IMR-90 (cell line): ENCODE results near the gene GRIA3. TPM values are rescaled to one million over a fixed set of nuclear protein-coding genes. Genes with fewer than 3 reads are reported as not detected.

Source experiments
- ATAC-seq: fragments of 200-7000 bp; cut with Tn5 transposase; 2 replicates; pipeline ENCODE4 v1.9.1; 2020; ENCODE audit warnings: low read depth, mild to moderate bottlenecking, moderate library complexity
- BruUV-seq: library from RNA; stranded (reverse); fragments of 400-500 nt; replicated peaks from 2 replicates; lab custom pipeline; 2021; lab: Mats Ljungman, UMichigan
- CTCF ChIA-PET: fragments of 300-600 bp; formaldehyde crosslinking; extraction: SDS; loops from one replicate; lab custom pipeline; 2021; ENCODE audit warnings: antibody characterized with exemption; lab: Yijun Ruan, JAX
- POLR2A ChIA-PET: fragments of 300-600 bp; sonication (Branson Sonifier 250); formaldehyde crosslinking; loops from one replicate; lab custom pipeline; 2022; ENCODE audit warnings: antibody characterized with exemption; ENCODE audit not compliant: unreplicated experiment; lab: Charles Lee
- DNase-seq: peaks from one replicate; pipeline ENCODE4 v3.0.0; 2013
- H2AFZ ChIP-seq: replicated peaks from 2 replicates; pipeline ENCODE3; 2013; ENCODE audit warnings: low read length, mild to moderate bottlenecking; ENCODE audit not compliant: poor library complexity
- H2AK5ac ChIP-seq: 2 replicates; pipeline ENCODE4 v1.6.1; 2013; ENCODE audit warnings: low read depth, low read length, inconsistent platforms
- H2AK9ac ChIP-seq: replicated peaks from 2 replicates; pipeline ENCODE3; 2013; ENCODE audit warnings: mild to moderate bottlenecking, low read depth, low read length, moderate library complexity; ENCODE audit not compliant: poor library complexity
- H2BK120ac ChIP-seq: 2 replicates; pipeline ENCODE4 v1.6.1; 2013; ENCODE audit warnings: low read depth, low read length, inconsistent platforms
- H2BK15ac ChIP-seq: 3 replicates; pipeline ENCODE4 v1.6.1; 2013; ENCODE audit warnings: low read depth, low read length, inconsistent platforms
- H2BK20ac ChIP-seq: 2 replicates; pipeline ENCODE4 v1.6.1; 2013; ENCODE audit warnings: low read depth, mild to moderate bottlenecking, inconsistent platforms, low read length, moderate library complexity
- H2BK5ac ChIP-seq: 2 replicates; pipeline ENCODE4 v1.6.1; 2013; ENCODE audit warnings: mild to moderate bottlenecking, low read depth, low read length, inconsistent platforms; ENCODE audit not compliant: poor library complexity, severe bottlenecking
- H3K14ac ChIP-seq: replicated peaks from 2 replicates; pipeline ENCODE4 v1.6.1; 2013; ENCODE audit warnings: low read depth, low read length, inconsistent platforms
- H3K18ac ChIP-seq: 2 replicates; pipeline ENCODE4 v1.6.1; 2013; ENCODE audit warnings: low read depth, low read length, control low read depth
- H3K23ac ChIP-seq: 2 replicates; pipeline ENCODE4 v1.6.1; 2013; ENCODE audit warnings: low read depth, low read length, inconsistent platforms
- H3K27ac ChIP-seq: 2 replicates; pipeline ENCODE4 v1.5.1; 2013; ENCODE audit warnings: mild to moderate bottlenecking, control low read depth, low read length; ENCODE audit not compliant: insufficient read depth
- H3K27me3 ChIP-seq: 2 replicates; pipeline ENCODE4 v1.6.1; 2013; ENCODE audit warnings: low read length; ENCODE audit not compliant: control insufficient read depth, insufficient read depth
- H3K36me3 ChIP-seq: 2 replicates; pipeline ENCODE4 v1.6.1; 2013; ENCODE audit warnings: low read length, mixed read lengths; ENCODE audit not compliant: control insufficient read depth, insufficient read depth
- H3K4ac ChIP-seq: 2 replicates; pipeline ENCODE4 v1.6.1; 2013; ENCODE audit warnings: low read depth, low read length, inconsistent platforms
- H3K4me1 ChIP-seq: 2 replicates; pipeline ENCODE4 v1.6.1; 2013; ENCODE audit warnings: low read length, mixed read lengths; ENCODE audit not compliant: control insufficient read depth, insufficient read depth
- H3K4me2 ChIP-seq: 2 replicates; pipeline ENCODE4 v1.6.1; 2013; ENCODE audit warnings: low read depth, mild to moderate bottlenecking, control low read depth, low read length, moderate library complexity
- H3K4me3 ChIP-seq: 2 replicates; pipeline ENCODE4 v1.5.1; 2013; ENCODE audit warnings: low read depth, mild to moderate bottlenecking, control low read depth, low read length, moderate library complexity; ENCODE audit not compliant: insufficient read depth
- H3K56ac ChIP-seq: 2 replicates; pipeline ENCODE4 v1.6.1; 2013; ENCODE audit warnings: low read length, inconsistent platforms; ENCODE audit not compliant: insufficient read depth; ENCODE audit errors: extremely low read depth
- H3K79me1 ChIP-seq, 2 experiments: 2 replicates each; pipeline ENCODE4 v1.6.1; 2013; ENCODE audit warnings: low read length in 2 of 2, inconsistent platforms in 1 of 2, low read depth in 1 of 2
- H3K9ac ChIP-seq: 2 replicates; pipeline ENCODE4 v1.6.1; 2013; ENCODE audit warnings: low read depth, low read length, control low read depth
- H3K9me1 ChIP-seq: 2 replicates; pipeline ENCODE4 v1.6.1; 2013; ENCODE audit warnings: low read length, inconsistent platforms; ENCODE audit not compliant: insufficient read depth
- H3K9me3 ChIP-seq: 2 replicates; pipeline ENCODE4 v1.6.1; 2013; ENCODE audit warnings: low read length; ENCODE audit not compliant: control insufficient read depth, insufficient read depth
- H4K20me1 ChIP-seq: 2 replicates; pipeline ENCODE4 v1.6.1; 2013; ENCODE audit warnings: low read length, inconsistent platforms; ENCODE audit not compliant: insufficient read depth
- H4K5ac ChIP-seq: 2 replicates; pipeline ENCODE4 v1.6.1; 2013; ENCODE audit warnings: mild to moderate bottlenecking, low read depth, low read length, control low read depth
- H4K8ac ChIP-seq, 2 experiments: 2 replicates each; pipeline ENCODE4 v1.6.1; 2013; ENCODE audit warnings: low read depth in 2 of 2, low read length in 2 of 2, control low read depth in 1 of 2, inconsistent platforms in 1 of 2
- H4K91ac ChIP-seq: 2 replicates; pipeline ENCODE4 v1.6.1; 2013; ENCODE audit warnings: low read depth, low read length, inconsistent platforms; ENCODE audit not compliant: insufficient read depth
- BHLHE40 ChIP-seq: fragments of 150-350 bp; IDR thresholded peaks from 2 replicates; pipeline ENCODE4 v1.6.1; 2016; ENCODE audit warnings: mild to moderate bottlenecking, low read depth, low read length
- CEBPB ChIP-seq: IDR thresholded peaks from 2 replicates; pipeline ENCODE4 v1.6.1; 2012; ENCODE audit warnings: low read depth, low read length, improper control_type of control experiment
- CHD1 ChIP-seq: IDR thresholded peaks from 2 replicates; pipeline ENCODE4 v1.6.1; 2012; ENCODE audit warnings: low read depth, low read length, improper control_type of control experiment
- MAFK ChIP-seq: IDR thresholded peaks from 2 replicates; pipeline ENCODE4 v1.6.1; 2012; ENCODE audit warnings: low read depth, low read length, improper control_type of control experiment
- MAZ ChIP-seq: IDR thresholded peaks from 2 replicates; pipeline ENCODE4 v1.6.1; 2012; ENCODE audit warnings: low read depth, mild to moderate bottlenecking, low read length, improper control_type of control experiment, moderate library complexity, borderline replicate concordance
- MXI1 ChIP-seq: IDR thresholded peaks from 2 replicates; pipeline ENCODE4 v1.6.1; 2012; ENCODE audit warnings: low read depth, mild to moderate bottlenecking, low read length, moderate library complexity, borderline replicate concordance
- NFE2L2 ChIP-seq: fragments of 150-350 bp; IDR thresholded peaks from 2 replicates; pipeline ENCODE4 v1.6.1; 2016; ENCODE audit warnings: low read depth, mild to moderate bottlenecking, low read length
- POLR2A ChIP-seq: IDR thresholded peaks from 2 replicates; pipeline ENCODE4 v1.6.1; 2012; ENCODE audit warnings: mild to moderate bottlenecking, low read depth, low read length
- RAD21 ChIP-seq: IDR thresholded peaks from 2 replicates; pipeline ENCODE4 v1.6.1; 2012; ENCODE audit warnings: low read length, improper control_type of control experiment
- RCOR1 ChIP-seq: IDR thresholded peaks from 2 replicates; pipeline ENCODE4 v1.6.1; 2012; ENCODE audit warnings: mild to moderate bottlenecking, low read length, improper control_type of control experiment; ENCODE audit not compliant: insufficient replicate concordance
- RFX5 ChIP-seq: IDR thresholded peaks from 2 replicates; pipeline ENCODE4 v1.8.0; 2012; ENCODE audit warnings: low read depth, mild to moderate bottlenecking, low read length, moderate library complexity
- WGBS, 2 experiments: methylation state at CpG; one replicate each; pipeline versions ENCODE4 v1.1.5 to v1.1.7; 2013; ENCODE audit warnings: missing lambda C conversion rate in 2 of 2; ENCODE audit not compliant: insufficient read length in 1 of 2; ENCODE audit errors: extremely low coverage in 2 of 2; 5-methylcytosine and 5-hydroxymethylcytosine counted together
- dilution Hi-C: fragments of 300-500 bp; cut with HindIII; formaldehyde crosslinking; loops from one replicate; pipeline ENCODE4 v1.14.3; 2018; ENCODE audit warnings: low sequenced_read_pairs; ENCODE audit not compliant: unreplicated experiment
- in situ Hi-C: fragments of 300-500 bp; cut with MboI; formaldehyde crosslinking; loops from 3 replicates; pipeline ENCODE4 v1.14.3; 2019; ENCODE audit warnings: low sequenced_read_pairs, inconsistent platforms, mixed read lengths
- intact Hi-C: fragments of 100-400 bp; cut with micrococcal nuclease; formaldehyde crosslinking; loops from 2 replicates; pipeline ENCODE4 v1.10.0; 2022
- polyA plus RNA-seq, 3 experiments: library from polyadenylated mRNA; depleted of rRNA; stranded (reverse); fragments of >200 nt; gene quantifications; 2 replicates each; pipeline ENCODE4 v1.2.3, GENCODE V29; 2012; ENCODE audit warnings: low replicate concordance in 1 of 3
- total RNA-seq: library from RNA; depleted of rRNA; stranded (reverse); fragments of >200 nt; gene quantifications from 2 replicates; pipeline ENCODE4 v1.2.3, GENCODE V29; 2012
- TF ChIP-seq, protein P1 (sequence below): fragments of 150-350 bp; IDR thresholded peaks from 2 replicates; pipeline ENCODE4 v1.6.1; 2017; ENCODE audit warnings: mild to moderate bottlenecking, antibody characterized with exemption, low read length, low read depth
- TF ChIP-seq, protein P2 (sequence below): conservative IDR thresholded peaks from 2 replicates; pipeline ENCODE4 v1.5.1; 2012; ENCODE audit warnings: mild to moderate bottlenecking, low read depth, low read length, improper control_type of control experiment

Gene GRIA3
- total and polyA plus RNA-seq, 2 of the 4 experiments (the other 2 are of a cell fraction) = not detected

DNA sequence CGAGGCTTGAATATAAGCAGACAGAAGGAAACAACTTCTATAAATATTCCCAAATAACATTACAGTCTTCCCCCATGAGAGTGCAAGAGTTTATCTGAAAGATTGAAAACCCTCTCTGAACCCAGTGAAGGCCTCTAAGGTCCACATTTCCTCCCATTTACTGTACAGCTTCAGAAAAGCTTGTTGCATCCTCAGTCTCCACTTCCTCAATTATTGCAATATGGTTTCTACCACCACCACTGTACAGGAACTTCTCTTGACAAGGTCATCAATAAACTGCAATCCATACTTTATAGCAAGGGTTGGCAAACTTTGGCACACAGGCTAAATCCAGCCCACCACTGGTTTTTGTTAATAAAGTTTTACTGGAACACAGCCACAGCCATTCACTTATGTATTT is 309.8 kb downstream of the GRIA3 start:
- no peak overlapping the region for H3K56ac ChIP-seq
- ATAC-seq (no peak), DNase-seq (no peak)
- H3K4me2 ChIP-seq = no peak overlapping the region
- intact Hi-C loops = no loop called here
- dilution Hi-C loops = no loop called here
- H2BK20ac ChIP-seq = no peak overlapping the region
- CTCF ChIA-PET = no interaction called here
- no peaks in the 10 kb centered on the region for H3K9me3 ChIP-seq
- no CpG with 5 or more reads among the region's 1 CpG for whole genome bisulfite sequencing, 2 experiments
- H3K9me1 ChIP-seq = no peaks in the 10 kb centered on the region
- no peak overlapping the region for H4K91ac ChIP-seq
- no peak overlapping the region for H4K5ac ChIP-seq
- no peak overlapping the region for H3K14ac ChIP-seq
- H4K8ac ChIP-seq = no peak overlapping the region
- no peak overlapping the region for H2AK9ac ChIP-seq
- no peak overlapping the region for H3K27ac ChIP-seq
- no peak overlapping the region for H3K18ac ChIP-seq
- no peak overlapping the region for H2BK5ac ChIP-seq
- H3K23ac ChIP-seq = no peak overlapping the region
- H3K27me3 ChIP-seq = no peaks in the 10 kb centered on the region
- in situ Hi-C loops = no loop called here
- H2AFZ ChIP-seq = no peak overlapping the region
- no peak overlapping the region for H3K4ac ChIP-seq
- H4K20me1 ChIP-seq = no peaks in the 10 kb centered on the region
- H3K4me1 ChIP-seq = no peaks in the 10 kb centered on the region
- POLR2A ChIA-PET = no interaction called here
- TF ChIP-seq, protein P1, sequence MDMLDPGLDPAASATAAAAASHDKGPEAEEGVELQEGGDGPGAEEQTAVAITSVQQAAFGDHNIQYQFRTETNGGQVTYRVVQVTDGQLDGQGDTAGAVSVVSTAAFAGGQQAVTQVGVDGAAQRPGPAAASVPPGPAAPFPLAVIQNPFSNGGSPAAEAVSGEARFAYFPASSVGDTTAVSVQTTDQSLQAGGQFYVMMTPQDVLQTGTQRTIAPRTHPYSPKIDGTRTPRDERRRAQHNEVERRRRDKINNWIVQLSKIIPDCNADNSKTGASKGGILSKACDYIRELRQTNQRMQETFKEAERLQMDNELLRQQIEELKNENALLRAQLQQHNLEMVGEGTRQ = no peak
- TF ChIP-seq NFE2L2 (no peak), MAZ (no peak), MXI1 (no peak), BHLHE40 (no peak), RAD21 (no peak), RFX5 (no peak), POLR2A (no peak), RCOR1 (no peak), CEBPB (no peak), CHD1 (no peak), MAFK (no peak)
- TF ChIP-seq, protein P2, sequence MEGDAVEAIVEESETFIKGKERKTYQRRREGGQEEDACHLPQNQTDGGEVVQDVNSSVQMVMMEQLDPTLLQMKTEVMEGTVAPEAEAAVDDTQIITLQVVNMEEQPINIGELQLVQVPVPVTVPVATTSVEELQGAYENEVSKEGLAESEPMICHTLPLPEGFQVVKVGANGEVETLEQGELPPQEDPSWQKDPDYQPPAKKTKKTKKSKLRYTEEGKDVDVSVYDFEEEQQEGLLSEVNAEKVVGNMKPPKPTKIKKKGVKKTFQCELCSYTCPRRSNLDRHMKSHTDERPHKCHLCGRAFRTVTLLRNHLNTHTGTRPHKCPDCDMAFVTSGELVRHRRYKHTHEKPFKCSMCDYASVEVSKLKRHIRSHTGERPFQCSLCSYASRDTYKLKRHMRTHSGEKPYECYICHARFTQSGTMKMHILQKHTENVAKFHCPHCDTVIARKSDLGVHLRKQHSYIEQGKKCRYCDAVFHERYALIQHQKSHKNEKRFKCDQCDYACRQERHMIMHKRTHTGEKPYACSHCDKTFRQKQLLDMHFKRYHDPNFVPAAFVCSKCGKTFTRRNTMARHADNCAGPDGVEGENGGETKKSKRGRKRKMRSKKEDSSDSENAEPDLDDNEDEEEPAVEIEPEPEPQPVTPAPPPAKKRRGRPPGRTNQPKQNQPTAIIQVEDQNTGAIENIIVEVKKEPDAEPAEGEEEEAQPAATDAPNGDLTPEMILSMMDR = no peak
- H3K36me3 ChIP-seq = no peaks in the 10 kb centered on the region
- no peak overlapping the region for H2AK5ac ChIP-seq
- no peaks in the 10 kb centered on the region for H3K79me1 ChIP-seq
- no peak overlapping the region for H3K9ac ChIP-seq
- H2BK120ac ChIP-seq = no peak overlapping the region
- no peak overlapping the region for H3K4me3 ChIP-seq
- H2BK15ac ChIP-seq = no peak overlapping the region
- BruUV-seq = no TSS peak
